GM19025 (cell line): Measurements from ENCODE around the gene KANSL1L.
A peak's percentile ranks its signal among the peaks of the same experiment; 100 is the strongest.
"Not testable (repeated sequence)": the region's sequence is repeated elsewhere in the genome, so short reads cannot be mapped to it uniquely, and the experiment has no call there.

ENCODE experiments used
- ATAC-seq: cut with Tn5 transposase; IDR thresholded peaks from one replicate; pipeline ENCODE4 v1.9.1; 2021; ENCODE audit warnings: mild to moderate bottlenecking, low read depth, moderate library complexity; ENCODE audit not compliant: unreplicated experiment

KANSL1L gene

GRCh38 chr2:210171309-210172218, at the start of gene KANSL1L:
Gene KANSL1L, minus strand, starts transcription at chr2:210171409. Its CDS starts 16,827 bp downstream, at chr2:210154582.
- ATAC-seq = peak; percentile 70

GRCh38 chr2:210215120-210215519, 43.9 kb upstream of the KANSL1L start:
- no peak for ATAC-seq

DNA sequence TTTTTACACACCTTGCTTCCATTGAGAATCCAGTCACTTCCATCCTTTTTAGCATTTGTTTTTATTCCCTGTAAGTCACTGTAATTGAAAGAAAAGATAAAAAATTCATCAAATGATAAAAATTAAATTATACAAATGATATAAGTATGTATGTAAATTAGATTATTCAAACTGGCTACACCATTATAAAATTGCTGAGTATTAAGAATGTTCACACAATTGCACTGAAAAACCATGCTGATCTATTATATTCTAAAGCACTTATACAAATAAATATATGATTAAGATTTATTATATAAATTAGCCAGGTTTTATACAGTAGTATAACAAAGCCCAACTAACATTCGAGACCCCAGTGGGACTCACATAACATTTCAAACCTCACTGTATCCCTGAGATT, 39.0 kb upstream of the KANSL1L start:
- no peak for ATAC-seq

GRCh38 chr2:210207929-210208328, 36.7 kb upstream of the KANSL1L start:
- ATAC-seq = no peak

GRCh38 chr2:210203558-210203957, 32.3 kb upstream of the KANSL1L start:
- no peak for ATAC-seq

GRCh38 chr2:210203147-210203546, 31.9 kb upstream of the KANSL1L start:
- no peak for ATAC-seq

DNA sequence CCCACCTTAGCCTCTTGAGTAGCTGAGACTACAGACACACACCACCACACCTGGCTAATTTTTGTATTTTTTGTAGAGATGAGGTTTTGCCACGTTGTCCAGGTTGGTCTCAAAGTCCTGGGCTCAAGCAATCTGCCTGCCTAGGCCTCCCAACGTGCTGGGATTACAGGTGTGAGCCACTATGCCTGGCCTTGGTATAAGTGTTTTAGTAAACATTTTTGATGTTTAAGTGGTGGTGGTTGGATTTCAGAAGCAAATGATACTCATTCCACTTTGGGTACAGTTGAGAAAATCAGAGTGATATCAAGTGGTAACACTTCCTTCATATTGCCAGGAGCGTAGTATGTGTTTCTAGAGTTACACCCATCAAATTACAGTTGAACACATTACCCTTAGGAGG, 28.6 kb upstream of the KANSL1L start:
- no peak for ATAC-seq

GRCh38 chr2:210199186-210199765, 28.1 kb upstream of the KANSL1L start:
- no peak for ATAC-seq

DNA sequence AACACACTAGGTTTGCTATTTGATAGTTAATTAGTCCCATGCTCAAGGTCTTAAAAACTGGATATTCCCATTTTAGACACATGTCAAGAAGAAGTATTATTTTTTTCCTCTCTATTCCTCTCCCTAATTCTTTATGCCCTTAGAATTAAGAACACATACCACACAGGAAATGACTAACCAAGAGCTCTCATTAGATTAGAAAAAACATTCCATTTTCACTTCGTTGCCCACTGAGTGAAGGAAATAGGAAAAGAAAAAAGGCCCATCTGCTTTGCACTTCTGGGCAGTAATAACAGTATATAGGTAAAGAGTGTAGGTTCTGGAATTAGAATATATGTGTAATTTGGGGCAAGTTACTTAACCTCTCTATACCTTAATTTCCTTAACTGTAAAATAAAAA, 27.1 kb upstream of the KANSL1L start:
- ATAC-seq = no peak

DNA sequence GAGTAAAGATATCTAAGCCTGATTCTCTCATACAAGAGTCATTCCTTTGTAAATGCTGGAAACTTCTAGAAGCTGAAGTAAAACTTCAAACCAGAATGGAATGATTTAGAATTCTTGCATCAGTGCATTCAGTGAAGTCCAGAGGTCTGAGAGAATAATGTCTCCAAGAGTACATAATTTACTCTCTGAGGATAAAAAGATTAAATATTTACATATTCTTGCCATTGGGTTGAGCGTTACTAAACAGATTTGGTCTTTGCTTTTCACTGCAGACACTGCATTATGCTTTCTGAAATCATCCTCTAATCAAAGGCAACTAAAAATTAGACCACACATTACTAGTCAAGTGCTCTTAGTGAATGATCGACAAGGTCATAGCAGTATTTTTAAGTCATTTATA, 26.5 kb upstream of the KANSL1L start:
- no peak for ATAC-seq

- ATAC-seq = no peak
Observed at GRCh38 chr2:210195101-210195852, 24.1 kb upstream of the KANSL1L start.

DNA sequence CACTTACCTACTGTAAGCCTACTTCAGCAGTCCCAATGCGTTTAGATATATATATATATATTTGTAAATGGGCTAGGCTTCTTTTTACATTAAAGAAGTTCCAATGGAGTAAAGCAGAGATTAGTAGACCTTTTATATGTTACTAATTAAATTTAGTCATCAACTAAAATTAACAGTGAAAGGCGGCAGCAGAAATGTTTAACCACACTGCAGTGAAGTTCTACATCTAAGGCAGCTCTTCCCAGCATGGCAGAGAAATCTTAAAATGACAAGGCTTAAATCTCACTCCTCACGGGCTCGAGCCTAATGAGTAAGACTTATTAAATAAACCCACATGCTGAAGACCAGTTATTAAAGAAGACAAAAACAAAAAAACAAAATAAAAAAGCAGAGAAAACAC, 19.1 kb upstream of the KANSL1L start:
- no peak for ATAC-seq

- no peak for ATAC-seq
Observed at GRCh38 chr2:210189452-210190138, 18.4 kb upstream of the KANSL1L start.

DNA sequence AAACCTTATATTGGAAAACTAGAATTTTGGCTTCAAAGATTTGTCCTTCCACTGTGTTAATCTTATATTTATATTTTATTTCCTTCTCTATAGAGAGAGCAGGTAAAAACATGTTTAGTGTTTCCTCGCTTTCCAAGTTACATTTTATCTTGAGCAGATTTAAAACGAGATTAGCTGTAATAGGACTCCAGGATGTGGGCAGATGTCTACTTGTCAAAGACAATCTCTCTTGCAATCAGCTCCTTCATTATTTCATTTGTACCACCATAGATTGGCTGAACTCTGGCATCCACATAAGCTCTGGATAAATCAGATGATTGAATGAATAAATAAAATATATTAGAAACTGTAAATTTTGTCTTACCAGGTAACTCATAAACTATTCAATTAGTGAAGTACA, 17.5 kb upstream of the KANSL1L start:
- no peak for ATAC-seq

- ATAC-seq = no peak
Observed at GRCh38 chr2:210188190-210188589, 17.0 kb upstream of the KANSL1L start.

- not testable (repeated sequence) for ATAC-seq
Observed at GRCh38 chr2:210183936-210184335, 12.7 kb upstream of the KANSL1L start.

GRCh38 chr2:210181606-210182088, 10.4 kb upstream of the KANSL1L start:
- not testable (repeated sequence) for ATAC-seq

DNA sequence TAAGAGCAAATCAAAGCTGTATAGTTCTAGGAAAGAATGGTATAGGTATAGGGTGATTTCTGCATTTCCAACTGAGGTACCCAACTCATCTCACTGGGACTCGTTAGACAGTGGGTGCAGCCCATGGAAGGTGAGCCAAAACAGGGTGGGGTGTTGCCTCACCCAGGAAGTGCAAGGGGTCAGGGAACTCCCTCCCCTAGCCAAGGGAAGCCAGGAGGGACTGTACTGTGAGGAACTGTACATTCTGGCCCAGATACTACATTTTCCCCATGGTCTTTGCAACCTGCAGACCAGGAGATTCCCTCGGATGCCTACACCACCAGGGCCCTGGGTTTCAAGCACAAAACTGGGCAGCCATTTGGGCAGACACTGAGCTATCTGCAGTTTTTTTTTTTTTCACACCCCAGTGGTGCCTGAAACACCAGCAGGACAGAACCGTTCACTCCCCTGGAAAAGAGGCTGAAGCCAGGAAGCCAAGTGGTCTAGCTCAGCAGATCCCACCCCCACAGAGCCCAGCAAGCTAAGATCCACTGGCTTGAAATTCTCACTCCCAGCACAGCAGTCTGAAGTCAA, 9.9 kb upstream of the KANSL1L start:
- not testable (repeated sequence) for ATAC-seq

DNA sequence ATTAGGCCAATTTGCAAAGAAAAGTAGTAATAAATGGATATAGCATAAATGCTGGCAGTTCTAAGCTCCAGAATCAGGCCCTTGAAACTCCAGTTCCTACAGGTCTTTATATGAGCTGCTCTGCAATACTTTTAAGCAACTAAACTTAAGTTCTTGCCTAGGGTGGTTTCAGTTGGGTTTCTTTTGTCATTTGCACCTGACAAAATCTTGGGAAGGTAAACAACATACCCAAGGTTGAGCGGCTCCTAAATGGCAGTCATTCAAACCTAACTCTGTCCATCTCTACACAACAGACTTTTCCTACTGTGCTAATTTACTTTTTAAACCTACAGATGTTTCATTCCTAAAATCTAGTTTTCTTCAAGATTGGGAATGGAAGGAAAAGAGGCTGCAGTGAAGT, 9.3 kb upstream of the KANSL1L start:
- no peak for ATAC-seq

GRCh38 chr2:210179351-210179990, 8.3 kb upstream of the KANSL1L start:
- ATAC-seq = no peak
